Stimulated activated CD4-positive, alpha-beta T cell treated with anti-CD3 and anti-CD28 coated beads, Interleukin-12 subunit alpha, Interleukin-12 subunit beta, amount 100 ng/mL, for 48 hours (primary cell): ENCODE measurements around the gene PPM1H.

Source experiments
- DNase-seq, 3 donors: peaks; one replicate each; pipeline ENCODE4 v3.0.0-alpha.2; 2020; ENCODE audit warnings: low read depth in 2 of 3, low spot score in 1 of 3

Gene PPM1H

DNA sequence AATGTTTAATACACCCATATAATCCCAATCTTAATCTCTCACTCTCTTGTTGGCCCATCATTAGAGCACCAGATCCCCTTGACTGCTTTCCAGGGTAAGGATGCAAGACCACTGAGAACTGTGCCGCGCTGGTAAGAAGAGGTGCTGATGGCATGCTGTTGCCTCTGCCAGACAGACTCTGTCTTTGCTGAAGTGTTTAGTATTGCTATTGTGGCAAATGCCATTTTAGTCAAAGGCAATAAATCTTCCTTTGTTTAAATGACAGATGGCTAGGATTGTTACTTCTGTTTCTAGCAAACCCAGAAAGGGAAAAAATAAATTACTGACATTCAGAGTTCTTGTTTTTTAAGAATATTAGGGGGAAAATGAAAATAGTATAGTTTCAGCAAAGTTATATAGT lies 316.0 kb downstream of the PPM1H start:
- DNase-seq, result no peak

DNA sequence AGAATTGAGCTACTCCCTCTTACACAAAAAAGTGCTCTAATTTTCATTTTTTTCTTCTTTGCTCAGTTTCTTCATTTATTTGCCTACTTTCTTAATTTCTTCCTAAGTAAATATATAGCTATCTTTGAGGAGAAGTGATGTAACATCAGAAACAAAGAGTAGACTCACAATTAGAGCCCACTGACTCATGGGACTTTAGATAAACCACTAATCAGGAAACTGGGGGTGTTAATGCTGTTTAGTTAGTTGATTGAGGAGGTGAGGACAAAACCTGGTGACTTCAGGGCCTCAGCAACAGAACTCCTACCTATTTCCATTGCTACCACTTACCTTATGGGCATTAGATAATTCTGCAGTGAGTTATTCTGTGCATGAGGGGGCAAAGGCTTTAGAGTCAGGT lies 316.6 kb downstream of the PPM1H start:
- no peak for DNase-seq

DNA sequence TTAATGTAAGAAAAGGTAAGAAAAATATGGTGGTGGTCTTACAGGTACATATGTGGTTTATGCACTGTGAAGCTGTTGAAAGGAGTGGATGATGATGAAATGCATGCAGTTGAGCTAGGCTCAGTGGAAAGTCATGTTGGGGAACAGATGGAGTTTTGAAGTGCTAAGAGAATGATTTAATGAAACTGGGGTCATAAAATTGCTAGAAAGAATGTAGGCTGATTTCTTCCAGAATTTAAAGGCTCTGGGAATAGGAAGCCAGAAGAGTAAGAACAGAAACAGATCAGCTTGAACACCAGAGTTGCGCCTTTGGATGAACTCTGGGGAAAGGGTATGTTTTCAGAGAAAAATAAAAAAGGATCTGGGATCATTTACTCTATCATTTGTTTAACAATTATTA lies 321.9 kb downstream of the PPM1H start:
- DNase-seq, result no peak

GRCh38 chr12:62606654-62607053 lies 328.3 kb downstream of the PPM1H start:
- DNase-seq, result no peak

- DNase-seq, result no peak
Observed at GRCh38 chr12:62605981-62606380, 329.0 kb downstream of the PPM1H start.

DNA sequence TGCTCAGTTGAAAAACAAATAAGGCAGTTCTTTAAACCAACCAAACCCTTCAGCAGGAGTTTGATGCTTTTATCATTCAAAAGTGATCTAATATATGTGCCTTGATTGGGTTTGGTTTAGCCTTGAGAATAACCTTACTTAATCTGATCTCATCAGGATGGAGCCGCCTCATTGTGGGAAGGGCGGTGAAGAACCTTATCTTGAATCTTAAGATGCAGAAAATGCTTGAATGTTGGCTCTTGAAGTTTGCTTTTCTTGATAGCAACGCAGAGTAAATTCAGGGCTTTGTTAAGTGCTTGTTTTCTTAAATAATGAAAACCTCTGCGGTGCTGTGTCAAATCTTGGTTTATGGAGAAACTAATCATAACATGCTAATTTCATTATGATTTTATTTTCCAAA lies 330.1 kb downstream of the PPM1H start:
- no peak for DNase-seq

DNA sequence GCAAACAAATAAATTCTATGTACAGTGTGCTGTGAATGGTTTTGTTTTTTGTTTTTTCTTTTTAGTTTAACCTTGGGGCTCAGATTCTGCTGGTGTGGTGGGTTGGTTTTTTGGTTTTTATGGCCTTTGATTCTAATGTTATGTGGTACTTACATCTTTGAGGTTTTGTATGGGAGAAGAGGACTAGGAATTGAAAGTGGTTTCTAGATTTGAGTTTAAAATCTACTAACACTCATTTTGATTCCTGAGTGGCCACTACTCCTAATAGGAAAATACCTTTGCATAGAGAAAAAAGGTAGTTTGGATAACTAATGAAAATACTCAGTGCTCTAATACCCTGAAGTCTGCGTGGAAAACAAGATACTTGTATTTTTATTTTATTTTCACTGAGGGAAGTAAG lies 330.6 kb downstream of the PPM1H start:
- no peak for DNase-seq

GRCh38 chr12:62603811-62604098 lies 331.2 kb downstream of the PPM1H start:
- no peak for DNase-seq

GRCh38 chr12:62603061-62603810 lies 331.7 kb downstream of the PPM1H start:
- DNase-seq, result peak; percentile 56 to 71 (median 62)

- DNase-seq, result peak; percentile 70 to 83 (median 76)
Observed at GRCh38 chr12:62602255-62603060, 332.5 kb downstream of the PPM1H start.

GRCh38 chr12:62601765-62602164 lies 333.2 kb downstream of the PPM1H start:
- no peak for DNase-seq

DNA sequence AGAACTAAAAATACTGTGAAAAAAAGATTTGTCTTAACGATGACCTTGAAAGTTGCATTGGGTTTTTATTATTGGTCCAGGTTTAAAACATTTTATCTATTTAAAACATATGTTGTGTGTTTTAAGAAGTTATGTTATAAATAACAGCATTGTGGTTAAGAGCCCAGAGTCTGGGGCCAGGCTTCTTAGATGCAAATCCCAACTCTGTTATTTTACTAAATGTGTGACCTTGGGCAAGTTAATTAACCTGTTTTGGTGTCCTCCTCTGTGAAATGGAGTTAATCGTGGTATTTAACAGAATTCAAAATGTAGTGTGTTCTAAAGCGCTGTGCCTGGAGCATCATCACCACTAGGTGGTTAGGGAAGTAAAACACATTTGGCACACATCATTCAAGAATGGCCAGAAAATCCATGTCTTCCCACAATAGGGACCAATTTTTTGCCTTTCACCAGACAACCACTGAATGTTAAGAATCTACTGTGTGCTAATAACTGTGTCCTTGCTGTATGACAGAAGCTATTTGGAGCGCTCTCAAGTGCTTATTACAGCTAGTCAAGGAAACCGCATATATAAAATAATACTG lies 335.0 kb downstream of the PPM1H start:
- no peak for DNase-seq

- DNase-seq, result no peak
Observed at GRCh38 chr12:62598846-62599245, 336.1 kb downstream of the PPM1H start.

DNA sequence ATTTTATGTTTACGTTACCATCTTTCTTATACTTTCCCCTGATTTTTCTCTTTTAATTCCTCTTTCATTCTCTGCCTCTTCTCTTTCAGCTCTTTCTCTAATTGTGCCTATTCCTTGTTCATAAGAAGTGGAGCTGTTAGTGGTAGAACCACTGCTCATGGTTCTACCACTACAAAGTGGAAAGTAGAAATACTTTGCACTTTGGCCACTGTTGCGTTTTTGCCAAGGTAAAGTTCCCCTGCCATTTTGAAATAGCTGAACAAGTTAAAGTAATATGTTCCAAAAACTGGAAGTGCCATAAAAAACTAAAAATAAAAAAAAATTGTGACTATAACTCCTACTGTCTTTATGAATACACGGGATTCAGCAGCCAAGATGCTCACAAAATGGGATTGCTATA lies 337.7 kb downstream of the PPM1H start:
- DNase-seq, result no peak
